DOHH2 (cell line): ENCODE measurements around the gene HORMAD2.

Experiments used
- EZH2phosphoT487 ChIP-seq: fragments of 200-600 bp; sonication (generic); IDR thresholded peaks from 2 replicates; pipeline ENCODE4 v1.6.1; 2017; ENCODE audit warnings: borderline replicate concordance, mild to moderate bottlenecking, antibody characterized with exemption, low read length, moderate library complexity, mixed read lengths
- TF ChIP-seq, protein P1 (sequence below): fragments of 200-600 bp; sonication (generic); IDR thresholded peaks from one replicate; pipeline ENCODE4 v1.5.1; 2014; ENCODE audit warnings: antibody characterized with exemption, mild to moderate bottlenecking, low read depth, low read length; ENCODE audit not compliant: poor library complexity, severe bottlenecking

DNA sequence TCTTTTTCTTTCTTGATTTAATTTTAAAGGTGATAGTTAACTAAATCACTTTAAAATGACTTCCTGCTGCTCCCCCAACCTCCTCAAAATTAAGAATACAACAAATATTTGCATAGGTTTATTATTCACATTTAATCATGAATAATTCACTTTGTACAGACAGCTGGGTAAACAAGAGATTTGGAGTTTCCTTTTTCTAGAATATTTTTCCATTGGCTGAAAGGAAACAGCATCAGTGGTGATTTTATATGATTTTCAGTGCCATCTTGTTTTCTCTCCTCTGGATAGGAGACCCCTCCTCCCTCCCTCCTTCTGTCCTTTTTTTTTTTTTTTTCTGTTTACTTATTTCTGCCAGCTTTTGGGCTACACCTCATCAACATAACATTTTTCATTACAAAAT lies 105.8 kb downstream of the HORMAD2 start:
- TF ChIP-seq, protein P1, sequence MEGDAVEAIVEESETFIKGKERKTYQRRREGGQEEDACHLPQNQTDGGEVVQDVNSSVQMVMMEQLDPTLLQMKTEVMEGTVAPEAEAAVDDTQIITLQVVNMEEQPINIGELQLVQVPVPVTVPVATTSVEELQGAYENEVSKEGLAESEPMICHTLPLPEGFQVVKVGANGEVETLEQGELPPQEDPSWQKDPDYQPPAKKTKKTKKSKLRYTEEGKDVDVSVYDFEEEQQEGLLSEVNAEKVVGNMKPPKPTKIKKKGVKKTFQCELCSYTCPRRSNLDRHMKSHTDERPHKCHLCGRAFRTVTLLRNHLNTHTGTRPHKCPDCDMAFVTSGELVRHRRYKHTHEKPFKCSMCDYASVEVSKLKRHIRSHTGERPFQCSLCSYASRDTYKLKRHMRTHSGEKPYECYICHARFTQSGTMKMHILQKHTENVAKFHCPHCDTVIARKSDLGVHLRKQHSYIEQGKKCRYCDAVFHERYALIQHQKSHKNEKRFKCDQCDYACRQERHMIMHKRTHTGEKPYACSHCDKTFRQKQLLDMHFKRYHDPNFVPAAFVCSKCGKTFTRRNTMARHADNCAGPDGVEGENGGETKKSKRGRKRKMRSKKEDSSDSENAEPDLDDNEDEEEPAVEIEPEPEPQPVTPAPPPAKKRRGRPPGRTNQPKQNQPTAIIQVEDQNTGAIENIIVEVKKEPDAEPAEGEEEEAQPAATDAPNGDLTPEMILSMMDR = no peak
- no peak for TF ChIP-seq EZH2phosphoT487
